CD4-positive, alpha-beta T cell treated with Interleukin-12 subunit alpha and Interleukin-12 subunit beta, for 1 hour (primary cell): ENCODE measurements around the gene RBMS1.

ENCODE experiments used
- DNase-seq: peaks from one replicate; pipeline ENCODE4 v3.0.0-alpha.2; 2020

RBMS1 gene

GRCh38 chr2:160325418-160325817 is 168.2 kb downstream of the RBMS1 start:
- DNase-seq = no peak

GRCh38 chr2:160324917-160325316 is 168.7 kb downstream of the RBMS1 start:
- DNase-seq = no peak

GRCh38 chr2:160324161-160324800 is 169.3 kb downstream of the RBMS1 start:
- DNase-seq = peak; percentile 47

- DNase-seq = no peak
Observed at GRCh38 chr2:160322320-160322719, 171.3 kb downstream of the RBMS1 start.

GRCh38 chr2:160321006-160321405 is 172.6 kb downstream of the RBMS1 start:
- no peak for DNase-seq

- DNase-seq = no peak
Observed at GRCh38 chr2:160319700-160320099, 173.9 kb downstream of the RBMS1 start.

GRCh38 chr2:160318218-160318617 is 175.4 kb downstream of the RBMS1 start:
- no peak for DNase-seq

GRCh38 chr2:160317181-160318099 is 176.2 kb downstream of the RBMS1 start:
- no peak for DNase-seq

- no peak for DNase-seq
Observed at GRCh38 chr2:160315337-160315736, 178.3 kb downstream of the RBMS1 start.

GRCh38 chr2:160310118-160310828 is 183.3 kb downstream of the RBMS1 start:
- DNase-seq = no peak

- DNase-seq = no peak
Observed at GRCh38 chr2:160309585-160309984, 184.0 kb downstream of the RBMS1 start.

GRCh38 chr2:160308915-160309314 is 184.7 kb downstream of the RBMS1 start:
- DNase-seq = no peak

- no peak for DNase-seq
Observed at GRCh38 chr2:160308476-160308875, 185.1 kb downstream of the RBMS1 start.

GRCh38 chr2:160306985-160307384 is 186.6 kb downstream of the RBMS1 start:
- DNase-seq = no peak

- DNase-seq = no peak
Observed at GRCh38 chr2:160305081-160305750, 188.4 kb downstream of the RBMS1 start.

- DNase-seq = no peak
Observed at GRCh38 chr2:160303527-160303926, 190.1 kb downstream of the RBMS1 start.

GRCh38 chr2:160303076-160303475 is 190.5 kb downstream of the RBMS1 start:
- no peak for DNase-seq

- no peak for DNase-seq
Observed at GRCh38 chr2:160301420-160301819, 192.2 kb downstream of the RBMS1 start.

GRCh38 chr2:160300203-160300602 is 193.4 kb downstream of the RBMS1 start:
- DNase-seq = no peak

- DNase-seq = no peak
Observed at GRCh38 chr2:160299540-160299939, 194.1 kb downstream of the RBMS1 start.

GRCh38 chr2:160298960-160299359 is 194.6 kb downstream of the RBMS1 start:
- no peak for DNase-seq

- no peak for DNase-seq
Observed at GRCh38 chr2:160295519-160296207, 197.9 kb downstream of the RBMS1 start.
